Measurements from ENCODE around the gene CCDC187. TPM values are rescaled to one million over a fixed set of nuclear protein-coding genes. Genes with fewer than 3 reads are reported as not detected.

CCDC187 gene
- total RNA-seq, 1 experiment from 2014 or later, result 2.5 TPM

GRCh38 chr9:136208675-136209074, 95.2 kb downstream of the CCDC187 start:
- DNase-seq (ENCODE audit: low spot score), result no peak

GRCh38 chr9:136207616-136208015, 96.3 kb downstream of the CCDC187 start:
- DNase-seq (ENCODE audit: low spot score), result no peak

- no peak for DNase-seq (ENCODE audit: low spot score)
Observed at GRCh38 chr9:136206602-136207275, 97.2 kb downstream of the CCDC187 start.

DNA sequence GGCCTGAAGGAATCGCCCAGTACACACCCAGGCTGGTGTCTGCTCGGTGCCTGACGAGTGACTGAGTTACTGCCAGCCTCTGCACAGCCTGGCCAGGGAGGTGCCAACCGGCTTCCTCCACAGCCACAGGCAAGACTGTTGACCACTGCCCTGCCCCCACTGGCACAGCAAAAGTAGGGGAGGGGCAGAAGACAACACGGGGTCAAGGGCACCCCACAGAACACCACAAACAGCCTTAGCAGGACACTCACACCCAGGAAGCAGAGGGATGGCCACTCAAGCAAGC, 98.2 kb downstream of the CCDC187 start:
- DNase-seq (ENCODE audit: low spot score), result no peak

- no peak for DNase-seq (ENCODE audit: low spot score)
Observed at GRCh38 chr9:136204838-136205706, 98.8 kb downstream of the CCDC187 start, which contains the start of gene LHX3. LHX3 (minus strand) TSS chr9:136205128; CDS start chr9:136205012, 116 bp downstream.

GRCh38 chr9:136204145-136204805, 99.6 kb downstream of the CCDC187 start:
- DNase-seq (ENCODE audit: low spot score), result peak; percentile 9

DNA sequence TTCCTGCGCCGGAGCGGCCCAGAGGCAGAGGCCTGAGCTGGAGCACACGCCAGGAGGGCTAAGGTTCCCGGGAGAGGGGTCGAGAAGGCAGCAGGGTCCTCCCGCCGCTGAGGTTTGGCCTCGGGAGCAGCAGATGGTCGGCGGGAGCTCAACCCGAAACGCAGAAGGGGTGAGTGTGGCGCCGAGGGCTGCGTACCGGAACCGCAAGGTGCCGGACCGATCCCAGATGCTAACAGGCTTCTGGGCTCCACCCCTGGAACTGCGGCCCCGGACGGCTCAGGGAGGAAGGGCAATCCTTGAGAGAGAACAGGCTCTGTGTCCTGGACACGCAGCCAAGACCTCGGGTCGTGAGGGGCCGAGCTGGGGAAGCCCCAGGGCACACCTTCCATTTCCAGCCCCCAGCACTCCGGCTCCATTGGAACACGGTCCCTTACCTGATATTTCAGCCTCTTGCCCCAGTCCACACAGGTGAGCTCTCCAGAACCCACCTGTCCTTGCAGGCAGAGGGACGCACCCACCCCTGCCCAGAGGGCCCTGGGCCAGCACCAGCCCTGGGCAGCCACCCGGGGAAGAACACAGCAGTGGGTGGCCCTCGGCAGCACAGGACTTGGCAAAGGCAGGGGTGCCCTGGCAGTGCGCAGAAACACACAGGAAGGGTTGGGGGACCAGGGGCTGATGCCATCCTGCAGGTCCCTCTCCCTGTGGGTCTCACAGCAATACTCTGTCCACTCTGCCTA, 100.3 kb downstream of the CCDC187 start:
- DNase-seq (ENCODE audit: low spot score), result no peak

GRCh38 chr9:136202454-136203407, 101.2 kb downstream of the CCDC187 start:
- no peak for DNase-seq (ENCODE audit: low spot score)

DNA sequence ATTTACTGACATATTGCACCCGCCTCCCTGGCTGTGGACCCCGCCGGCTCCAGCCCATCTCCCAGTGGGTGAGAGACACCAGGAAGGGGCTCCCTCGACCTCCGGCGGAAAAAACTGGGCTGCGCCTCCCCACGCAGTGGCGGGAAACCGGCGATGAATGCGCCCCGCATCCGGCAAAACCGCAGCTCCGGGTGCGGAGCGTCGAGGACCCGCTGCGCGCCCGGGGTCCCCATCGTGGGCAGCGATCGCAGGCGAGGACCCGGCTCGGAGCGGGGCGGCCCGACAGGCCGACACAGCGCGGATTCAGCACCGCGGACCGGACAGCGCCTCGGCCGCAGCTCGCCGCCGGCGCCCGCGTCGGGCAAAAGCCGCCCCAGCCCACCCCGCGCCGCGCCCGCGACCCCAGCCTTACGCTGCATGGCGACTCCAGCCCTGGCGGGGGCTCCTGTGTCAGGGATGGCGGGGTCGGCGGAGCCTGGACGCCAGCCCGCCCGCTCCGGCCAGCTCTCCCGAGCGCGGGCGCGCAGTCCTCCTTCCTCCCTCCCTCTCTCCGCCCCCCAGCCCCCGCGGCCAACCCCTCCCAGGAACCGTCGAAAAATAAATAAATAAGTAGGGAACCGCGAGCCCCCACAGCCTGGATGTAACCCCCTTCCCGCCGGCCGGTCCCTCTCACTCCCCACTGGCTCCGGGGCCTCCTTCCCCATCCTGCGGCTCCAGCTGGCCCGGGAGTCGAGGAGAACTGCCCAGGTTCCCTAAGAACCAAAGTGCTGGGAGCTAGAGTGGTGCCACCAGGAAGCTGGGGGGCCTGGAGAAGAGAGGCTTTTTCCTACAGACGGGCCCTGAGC, 102.1 kb downstream of the CCDC187 start:
- DNase-seq (ENCODE audit: low spot score), result no peak

GRCh38 chr9:136201174-136201573, 102.7 kb downstream of the CCDC187 start:
- DNase-seq (ENCODE audit: low spot score), result no peak

GRCh38 chr9:136200424-136200823, 103.5 kb downstream of the CCDC187 start:
- DNase-seq (ENCODE audit: low spot score), result no peak

Other genes starting within 250 kb of the CCDC187 start
- gene NACC2, start 208.8 kb downstream of the CCDC187 start, total RNA-seq (2014; rRNA removed; shearing (Covaris generic)), result 32.6 and 38.1 TPM in 2 replicates
- 93.4 and 109 TPM in 2 replicates for gene TMEM250, start 185.2 kb downstream of the CCDC187 start, total RNA-seq (2014; rRNA removed; shearing (Covaris generic))
- gene LHX3, start 99.0 kb downstream of the CCDC187 start, total RNA-seq (2014; rRNA removed; shearing (Covaris generic)), result not detected in 2 replicates
- gene QSOX2, start 58.3 kb downstream of the CCDC187 start, total RNA-seq (2014; rRNA removed; shearing (Covaris generic)), result 31.7 and 34.5 TPM in 2 replicates
- 1.4 TPM in 2 replicates for gene GPSM1, start 23.4 kb upstream of the CCDC187 start, total RNA-seq (2014; rRNA removed; shearing (Covaris generic))
- 78.9 and 82.3 TPM in 2 replicates for gene DNLZ, start 59.6 kb upstream of the CCDC187 start, total RNA-seq (2014; rRNA removed; shearing (Covaris generic))
- gene CARD9, start 69.6 kb upstream of the CCDC187 start, total RNA-seq (2014; rRNA removed; shearing (Covaris generic)), result 98.9 and 116 TPM in 2 replicates
- gene SNAPC4, start 96.1 kb upstream of the CCDC187 start, total RNA-seq (2014; rRNA removed; shearing (Covaris generic)), result 19.0 and 21.0 TPM in 2 replicates
- 178 and 196 TPM in 2 replicates for gene ENTR1, start 106.5 kb upstream of the CCDC187 start, total RNA-seq (2014; rRNA removed; shearing (Covaris generic))
- gene PMPCA, start 106.6 kb upstream of the CCDC187 start, total RNA-seq (2014; rRNA removed; shearing (Covaris generic)), result 147 and 152 TPM in 2 replicates
- gene INPP5E, start 135.8 kb upstream of the CCDC187 start, total RNA-seq (2014; rRNA removed; shearing (Covaris generic)), result 15.9 and 16.4 TPM in 2 replicates
- 37.9 and 43.5 TPM in 2 replicates for gene SEC16A, start 178.9 kb upstream of the CCDC187 start, total RNA-seq (2014; rRNA removed; shearing (Covaris generic))
- 39.8 and 57.7 TPM in 2 replicates for gene NOTCH1, start 242.0 kb upstream of the CCDC187 start, total RNA-seq (2014; rRNA removed; shearing (Covaris generic))

Measured in HT-29 (cell line).